Loucy (cell line): ENCODE results near the gene ITPKB.

ENCODE experiments used
- EZH2phosphoT487 ChIP-seq: fragments of 200-600 bp; IDR thresholded peaks from 2 replicates; pipeline ENCODE4 v1.6.1; 2018; ENCODE audit warnings: antibody characterized with exemption, mild to moderate bottlenecking, moderate library complexity, borderline replicate concordance
- TF ChIP-seq, protein P1 (sequence below): fragments of 200-600 bp; sonication (generic); conservative IDR thresholded peaks from 2 replicates; pipeline ENCODE4 v1.5.1; 2014; ENCODE audit warnings: mild to moderate bottlenecking, antibody characterized with exemption, low read length

DNA sequence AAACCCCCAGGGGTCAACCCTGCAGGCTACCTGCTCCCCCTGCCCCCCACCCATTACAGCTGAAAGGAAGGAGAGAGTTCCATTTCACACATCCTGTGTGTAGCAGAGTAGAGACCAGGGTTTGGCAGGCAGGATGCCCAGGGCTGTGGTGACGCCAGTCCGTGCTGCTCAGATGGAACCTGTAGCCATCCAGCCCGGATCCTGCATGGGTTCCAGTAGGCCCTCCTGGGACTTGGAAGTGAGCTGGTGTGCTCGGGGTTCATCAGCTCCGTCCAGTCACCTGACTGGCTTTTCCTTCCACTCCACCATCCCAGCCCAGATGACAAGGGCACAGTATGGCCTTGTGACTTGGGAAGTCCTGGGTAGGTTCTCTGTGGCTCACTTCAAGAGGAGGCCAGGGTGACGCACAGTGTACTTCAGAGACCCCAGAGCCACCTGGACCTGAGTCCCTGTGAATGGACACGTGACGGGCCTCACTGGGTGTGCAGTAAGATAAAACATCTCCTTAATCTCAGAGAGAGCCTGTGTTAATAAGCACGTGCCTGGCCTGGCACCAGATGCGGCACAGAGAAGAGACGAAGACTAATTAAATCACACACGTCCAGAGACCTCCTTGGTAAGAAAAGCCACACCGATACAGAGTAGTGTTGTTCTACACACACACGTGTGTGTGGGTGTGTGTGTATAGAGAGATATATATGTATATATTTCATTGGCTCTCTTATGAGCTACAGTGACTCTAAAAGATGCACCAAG, 16.0 kb downstream of the ITPKB start:
- TF ChIP-seq, protein P1, sequence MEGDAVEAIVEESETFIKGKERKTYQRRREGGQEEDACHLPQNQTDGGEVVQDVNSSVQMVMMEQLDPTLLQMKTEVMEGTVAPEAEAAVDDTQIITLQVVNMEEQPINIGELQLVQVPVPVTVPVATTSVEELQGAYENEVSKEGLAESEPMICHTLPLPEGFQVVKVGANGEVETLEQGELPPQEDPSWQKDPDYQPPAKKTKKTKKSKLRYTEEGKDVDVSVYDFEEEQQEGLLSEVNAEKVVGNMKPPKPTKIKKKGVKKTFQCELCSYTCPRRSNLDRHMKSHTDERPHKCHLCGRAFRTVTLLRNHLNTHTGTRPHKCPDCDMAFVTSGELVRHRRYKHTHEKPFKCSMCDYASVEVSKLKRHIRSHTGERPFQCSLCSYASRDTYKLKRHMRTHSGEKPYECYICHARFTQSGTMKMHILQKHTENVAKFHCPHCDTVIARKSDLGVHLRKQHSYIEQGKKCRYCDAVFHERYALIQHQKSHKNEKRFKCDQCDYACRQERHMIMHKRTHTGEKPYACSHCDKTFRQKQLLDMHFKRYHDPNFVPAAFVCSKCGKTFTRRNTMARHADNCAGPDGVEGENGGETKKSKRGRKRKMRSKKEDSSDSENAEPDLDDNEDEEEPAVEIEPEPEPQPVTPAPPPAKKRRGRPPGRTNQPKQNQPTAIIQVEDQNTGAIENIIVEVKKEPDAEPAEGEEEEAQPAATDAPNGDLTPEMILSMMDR = no peak
- no peak for TF ChIP-seq EZH2phosphoT487
